T-helper 2 cell (primary cell): ENCODE data around the gene TOP2B.
A peak's percentile ranks its signal among the peaks of the same experiment; 100 is the strongest.

Experiments
- DNase-seq, 5 experiments: peaks; one replicate each; pipeline versions ENCODE4 v3.0.0 to v3.0.0-alpha.2; 2012 to 2022
- total RNA-seq, 2 donors: gene quantifications; one replicate each; lab custom pipeline; 2026; lab: John Stamatoyannopoulos, UW

Gene TOP2B
- 253 to 291 reads per million in 2 donors for total RNA-seq

- peak; percentile 80 to 98 (median 92) for DNase-seq
Measured at GRCh38 chr3:25664812-25665314, at the start of gene TOP2B. TSS of gene TOP2B (minus strand) at chr3:25664907. CDS start at chr3:25664297, 610 bp downstream.

GRCh38 chr3:25713341-25713985, 48.8 kb upstream of the TOP2B start:
- no peak for DNase-seq

GRCh38 chr3:25711090-25711489, 46.4 kb upstream of the TOP2B start:
- DNase-seq, result no peak

- DNase-seq, result no peak
Measured at GRCh38 chr3:25708036-25708435, 43.3 kb upstream of the TOP2B start.

GRCh38 chr3:25707268-25707926, 42.7 kb upstream of the TOP2B start:
- DNase-seq, result no peak

- DNase-seq, result no peak
Measured at GRCh38 chr3:25706213-25706612, 41.5 kb upstream of the TOP2B start.

GRCh38 chr3:25697553-25697952, 32.8 kb upstream of the TOP2B start:
- DNase-seq, result no peak

- DNase-seq, result no peak
Measured at GRCh38 chr3:25695731-25696420, 31.2 kb upstream of the TOP2B start.

- no peak for DNase-seq
Measured at GRCh38 chr3:25693238-25693637, 28.5 kb upstream of the TOP2B start.

- no peak for DNase-seq
Measured at GRCh38 chr3:25692341-25692740, 27.6 kb upstream of the TOP2B start.

GRCh38 chr3:25690768-25691533, 26.2 kb upstream of the TOP2B start:
- DNase-seq, result no peak

- no peak for DNase-seq
Measured at GRCh38 chr3:25689226-25689625, 24.5 kb upstream of the TOP2B start.

GRCh38 chr3:25687742-25688141, 23.0 kb upstream of the TOP2B start:
- DNase-seq, result no peak

GRCh38 chr3:25686766-25687165, 22.1 kb upstream of the TOP2B start:
- DNase-seq, result no peak

- no peak for DNase-seq
Measured at GRCh38 chr3:25683882-25684281, 19.2 kb upstream of the TOP2B start.

GRCh38 chr3:25683410-25683809, 18.7 kb upstream of the TOP2B start:
- DNase-seq, result no peak

- DNase-seq, result no peak
Measured at GRCh38 chr3:25679642-25680302, 15.1 kb upstream of the TOP2B start.

- DNase-seq, result no peak
Measured at GRCh38 chr3:25679166-25679565, 14.5 kb upstream of the TOP2B start.

- DNase-seq, result no peak
Measured at GRCh38 chr3:25678581-25678980, 13.9 kb upstream of the TOP2B start.

- no peak for DNase-seq
Measured at GRCh38 chr3:25677121-25677520, 12.4 kb upstream of the TOP2B start.

GRCh38 chr3:25674670-25675069, 10.0 kb upstream of the TOP2B start:
- no peak for DNase-seq

- DNase-seq, result no peak
Measured at GRCh38 chr3:25673738-25674298, 9.1 kb upstream of the TOP2B start.
